HG03280 (cell line): ENCODE data around the gene DHX40.
"Not testable (repeated sequence)": the region's sequence is repeated elsewhere in the genome, so short reads cannot be mapped to it uniquely, and the experiment has no call there.

Experiments
- ATAC-seq: cut with Tn5 transposase; IDR thresholded peaks from one replicate; pipeline ENCODE4 v1.9.1; 2021; ENCODE audit warnings: mild to moderate bottlenecking, moderate library complexity; ENCODE audit not compliant: unreplicated experiment

DHX40 gene

DNA sequence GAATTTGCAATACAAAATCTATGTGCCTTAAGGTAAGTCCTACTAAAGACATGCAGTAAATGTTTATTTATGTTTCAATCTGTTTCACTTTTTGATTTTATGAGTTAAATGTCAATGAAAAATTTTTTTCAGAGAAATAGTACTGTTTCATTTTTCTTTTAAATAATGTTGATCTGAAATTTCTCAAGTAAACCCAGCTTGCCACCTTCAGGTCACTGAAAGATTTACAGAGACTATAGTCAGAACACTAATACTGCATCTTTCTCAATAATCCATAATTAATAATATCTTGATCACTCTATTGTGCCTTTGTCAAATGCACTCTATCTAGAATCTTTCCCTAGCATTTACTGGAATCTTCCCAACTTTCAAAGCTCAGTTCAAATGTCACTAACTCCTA lies 6.5 kb upstream of the DHX40 start:
- no peak for ATAC-seq

DNA sequence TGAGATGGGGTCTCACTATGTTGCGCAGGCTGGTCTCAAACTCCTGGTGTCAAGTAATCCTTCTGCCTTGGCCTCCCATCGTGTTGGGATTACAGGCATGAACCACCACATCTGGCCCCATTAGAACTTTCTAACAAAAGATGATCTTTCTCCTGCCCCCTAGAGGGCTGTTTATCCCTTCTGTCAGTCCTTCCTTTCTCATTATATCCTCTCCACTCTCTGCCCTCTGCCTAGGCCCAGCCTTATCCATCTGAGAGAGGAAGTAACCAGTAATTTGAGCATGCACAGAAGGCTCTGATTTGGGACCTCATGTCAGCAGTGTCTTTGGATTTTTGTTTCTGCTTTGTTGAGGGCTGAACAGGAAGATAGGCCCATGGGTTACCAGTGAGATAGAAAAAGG lies 4.4 kb upstream of the DHX40 start:
- ATAC-seq = no peak

DNA sequence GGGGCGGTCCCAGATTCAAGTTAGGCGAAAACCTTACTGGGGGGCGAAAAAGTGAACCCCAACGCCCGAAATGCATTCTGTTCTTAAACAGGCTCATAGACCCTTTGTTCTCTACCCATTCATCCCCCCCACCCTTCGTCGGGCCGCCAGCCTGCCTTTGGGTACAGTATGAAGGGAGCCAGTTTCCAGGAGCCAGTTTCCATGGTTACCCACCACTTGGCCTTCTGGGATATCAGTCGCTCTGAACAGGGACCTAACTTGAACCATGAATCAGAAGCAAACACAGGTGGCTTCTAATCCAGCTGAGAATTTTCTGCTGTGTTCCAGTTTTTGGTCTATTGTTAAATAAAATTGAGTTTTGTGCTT lies 532 bp downstream of the DHX40 start:
- peak; percentile 50 for ATAC-seq

DNA sequence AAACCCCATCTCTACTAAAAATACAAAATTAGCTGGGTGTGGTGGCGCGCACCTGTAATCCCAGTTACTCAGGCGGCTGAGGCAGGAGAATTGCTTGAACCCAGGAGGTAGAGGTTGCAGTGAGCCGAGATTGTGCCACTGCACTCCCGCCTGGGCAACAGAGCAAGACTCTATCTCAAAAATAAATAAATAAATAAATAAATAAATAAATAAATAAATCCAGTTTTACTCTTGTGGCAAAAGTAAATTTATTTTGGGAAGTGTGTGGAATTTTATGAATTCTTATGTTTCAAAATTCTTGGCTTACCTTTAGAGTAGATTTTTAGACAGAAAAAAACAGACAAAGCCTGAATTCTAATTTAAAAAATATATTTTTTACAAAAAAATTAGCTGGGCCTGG lies 3.7 kb downstream of the DHX40 start:
- ATAC-seq = not testable (repeated sequence)

DNA sequence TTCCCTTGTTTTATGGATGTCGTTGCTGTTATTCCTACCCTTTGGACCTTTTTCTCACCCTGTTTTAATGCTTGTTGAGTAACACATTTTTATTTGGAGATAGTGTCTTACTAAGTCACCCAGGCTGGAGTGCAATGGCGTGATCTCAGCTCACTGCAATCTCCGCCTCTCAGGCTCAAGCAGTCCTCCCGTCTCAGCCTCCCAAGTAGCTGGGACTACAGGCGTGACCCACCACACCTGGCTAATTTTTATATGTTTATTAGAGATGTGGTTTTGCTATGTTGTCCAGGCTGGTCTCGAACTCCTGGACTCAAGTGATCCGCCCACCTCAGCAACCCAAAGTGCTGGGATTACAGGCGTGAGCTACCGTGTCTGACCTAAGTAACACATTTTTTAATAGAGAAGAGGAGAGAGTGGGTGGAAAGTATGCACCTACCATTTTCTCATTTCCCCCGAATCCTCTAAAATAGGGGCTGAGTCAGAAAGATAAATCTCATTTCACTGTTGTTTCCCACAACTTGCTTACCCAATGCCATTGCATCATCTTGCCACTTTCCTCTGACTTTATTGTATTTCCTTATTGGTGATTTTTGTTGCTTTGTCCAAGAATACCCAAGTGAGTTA lies 7.0 kb downstream of the DHX40 start:
- no peak for ATAC-seq

DNA sequence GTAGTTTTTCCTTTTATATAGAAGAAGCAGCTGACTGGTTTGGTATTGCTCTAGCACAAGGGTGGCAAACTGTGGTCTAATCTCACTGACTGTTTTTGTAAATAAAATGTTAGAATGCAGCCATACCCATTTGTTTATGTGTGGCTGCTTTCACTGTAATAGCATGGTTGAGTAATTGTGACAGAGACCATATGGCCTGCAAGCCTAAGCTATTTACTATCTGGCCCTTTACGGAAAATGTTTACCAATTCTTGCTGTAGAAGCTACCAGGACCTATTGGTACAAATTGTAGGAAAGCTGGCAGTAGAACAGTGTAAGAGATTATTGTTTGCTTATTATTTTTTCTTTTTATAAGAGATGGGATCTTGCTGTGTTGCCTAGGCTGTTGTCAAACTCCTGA lies 18.8 kb downstream of the DHX40 start:
- ATAC-seq = not testable (repeated sequence)

DNA sequence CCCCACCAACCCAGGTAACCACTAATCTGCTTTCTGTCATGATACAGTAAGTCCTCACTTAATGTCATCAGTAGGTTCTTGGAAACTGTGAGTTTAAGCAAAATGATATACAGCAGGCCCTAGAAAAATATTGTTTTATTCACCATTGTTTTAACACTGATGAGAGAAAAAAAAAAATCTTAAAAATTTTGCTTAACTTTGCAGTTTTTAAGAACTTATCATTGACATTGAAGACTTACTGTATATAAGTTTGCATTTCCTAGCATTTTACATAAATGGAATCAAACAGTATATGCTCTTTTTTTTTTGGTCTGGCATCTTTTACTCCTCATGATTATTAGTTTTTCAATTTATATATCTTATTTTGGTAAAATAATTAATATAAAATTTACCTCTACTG lies 34.8 kb downstream of the DHX40 start:
- no peak for ATAC-seq

DNA sequence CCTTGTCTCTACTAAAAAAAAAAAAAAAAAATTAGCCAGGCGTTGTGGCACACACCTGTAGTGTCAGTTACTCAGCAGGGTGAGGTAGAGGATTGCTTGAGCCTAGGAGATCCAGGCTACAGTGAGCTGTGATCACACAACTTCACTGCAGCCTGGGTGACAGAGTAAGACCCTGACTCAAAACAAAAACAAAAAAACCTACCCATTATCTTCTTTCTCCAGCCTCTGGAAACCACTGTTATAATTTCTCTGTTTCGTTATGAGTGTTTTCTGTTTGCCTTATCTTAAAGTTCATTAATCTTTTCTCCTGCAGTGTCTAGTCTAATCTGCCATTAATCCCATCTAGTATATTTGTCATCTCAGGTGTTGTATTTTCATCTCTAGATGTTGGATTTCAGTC lies 35.7 kb downstream of the DHX40 start:
- ATAC-seq = peak; percentile 62

DNA sequence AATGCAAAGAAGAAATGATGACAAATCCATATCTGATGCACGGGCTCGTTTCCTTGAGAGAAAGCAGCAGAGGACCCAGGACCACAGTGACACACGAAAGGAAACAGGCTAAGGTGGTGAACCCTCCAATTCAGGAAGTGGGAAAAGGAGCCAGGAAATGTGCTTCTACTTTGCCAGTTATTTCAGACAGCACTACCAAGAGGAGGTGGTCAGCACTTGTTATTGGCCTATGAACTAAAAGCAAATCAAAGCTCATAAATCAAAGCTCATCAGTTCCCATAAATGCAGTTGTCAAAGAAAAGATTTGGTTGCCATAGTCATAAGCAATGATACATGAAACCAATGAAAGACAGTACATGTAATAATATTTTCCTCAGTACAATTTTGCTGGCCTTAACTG lies 41.7 kb downstream of the DHX40 start:
- no peak for ATAC-seq

DNA sequence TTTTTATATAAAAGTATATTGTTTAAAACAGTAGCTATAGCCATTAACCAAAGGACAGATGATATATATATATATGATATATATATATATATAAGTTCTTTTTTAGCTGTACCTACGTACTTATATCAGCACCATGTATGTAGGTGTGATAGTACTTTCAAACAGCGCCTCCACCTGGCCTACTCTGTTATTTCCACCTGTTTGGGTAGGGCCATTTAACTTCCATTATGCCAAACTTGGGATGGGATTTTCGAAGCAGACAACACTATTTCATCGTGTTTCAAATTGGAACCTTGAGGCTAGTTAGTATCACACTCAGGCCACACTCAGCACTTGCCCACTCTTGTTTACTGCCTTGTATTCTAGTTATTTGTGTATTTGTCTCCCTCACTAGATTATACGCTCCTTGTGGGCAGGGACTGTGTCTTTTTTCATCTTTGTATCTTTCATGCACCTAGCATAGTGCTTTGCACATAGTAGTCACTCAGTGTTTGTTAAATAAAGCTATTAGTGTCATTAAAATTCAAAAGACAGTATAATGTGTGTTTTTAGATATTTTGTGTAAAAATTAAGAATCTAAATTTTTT lies 42.5 kb downstream of the DHX40 start:
- no peak for ATAC-seq

DNA sequence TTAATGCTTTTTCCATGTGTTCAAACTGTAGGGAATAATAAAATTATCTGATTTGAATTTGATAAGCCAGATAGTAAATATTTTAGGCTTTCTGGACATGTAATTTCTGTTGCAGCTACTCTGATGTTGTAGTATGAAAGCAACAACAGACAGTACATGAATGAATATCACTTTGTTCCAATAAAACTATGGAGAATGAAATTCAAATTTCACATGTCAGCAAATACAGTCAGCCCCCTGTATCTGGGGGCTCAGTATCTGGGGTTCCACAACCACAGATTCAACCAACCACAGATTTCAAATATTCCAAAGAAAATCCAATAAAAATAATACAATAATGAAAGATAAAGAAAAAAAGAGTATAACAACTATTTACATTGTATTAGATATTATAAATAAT lies 46.1 kb downstream of the DHX40 start:
- ATAC-seq = no peak

DNA sequence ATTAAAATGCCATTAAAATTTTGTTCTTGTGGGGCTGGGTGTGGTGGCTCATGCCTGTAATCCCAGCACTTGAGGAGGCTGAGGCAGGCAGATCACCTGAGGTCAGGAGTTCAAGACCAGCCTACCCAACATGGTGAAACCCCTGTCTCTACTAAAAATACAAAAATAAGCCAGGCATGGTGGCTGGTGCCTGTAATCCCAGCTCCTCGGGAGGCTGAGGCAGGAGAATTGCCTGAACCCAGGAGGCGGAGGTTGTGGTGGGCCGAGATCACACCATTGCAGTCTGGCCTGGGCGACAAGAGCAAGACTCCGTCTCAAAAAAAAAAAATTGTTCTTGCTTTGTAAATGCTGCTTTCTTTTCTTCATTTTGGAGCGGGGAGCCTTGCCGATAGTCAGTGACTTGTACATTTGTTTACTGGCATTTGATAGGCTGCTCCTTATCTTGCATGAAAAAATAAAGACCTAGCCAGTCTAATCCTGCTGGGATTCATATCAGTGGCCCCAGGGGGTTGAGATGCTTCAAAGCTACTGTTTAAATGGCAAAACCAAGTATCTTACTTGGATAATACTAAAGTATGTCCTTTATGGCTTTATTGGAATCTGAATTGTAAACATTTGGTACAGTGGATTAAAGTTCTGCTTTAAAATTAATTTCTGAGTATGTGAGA lies 51.0 kb downstream of the DHX40 start:
- no peak for ATAC-seq

DNA sequence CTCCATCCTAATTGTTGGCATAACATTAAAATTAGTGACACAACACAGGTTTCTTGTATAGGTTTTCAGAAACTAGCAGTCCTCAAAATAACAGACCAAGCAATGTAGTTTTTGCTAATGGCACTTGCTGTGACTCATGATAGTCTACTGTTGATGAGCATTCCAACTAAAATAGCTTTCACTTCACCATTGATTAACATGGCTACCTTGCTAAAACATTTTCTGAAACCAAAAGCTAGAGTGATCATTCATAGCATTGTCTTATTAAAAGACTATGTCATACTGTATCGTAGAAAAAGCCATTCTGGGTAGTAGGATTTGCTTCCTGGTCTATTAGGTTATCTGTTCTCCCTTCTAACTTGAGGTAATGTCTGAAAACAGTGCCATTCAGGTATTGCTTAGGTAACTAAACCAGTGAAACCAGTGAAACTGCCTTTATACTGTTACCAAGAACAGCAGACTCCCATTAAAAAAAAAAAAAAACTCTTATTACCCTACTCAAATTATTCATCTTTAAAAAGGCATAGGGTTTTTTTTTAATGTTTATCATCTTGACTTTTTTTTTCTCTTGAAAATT lies 51.8 kb downstream of the DHX40 start:
- ATAC-seq = no peak

DNA sequence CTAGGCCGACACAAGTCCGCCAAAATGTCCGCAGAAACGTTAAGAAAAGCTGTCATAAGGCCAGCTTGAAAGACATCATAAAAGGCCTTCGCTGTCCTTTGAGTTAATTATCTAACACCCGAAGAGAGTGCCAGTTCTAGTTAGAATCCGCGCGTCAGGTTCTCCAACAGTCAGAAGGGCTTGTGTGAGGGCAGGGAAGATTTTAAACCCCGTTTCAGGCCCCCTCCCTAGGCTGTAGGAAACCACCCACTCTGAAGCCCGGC lies 53.6 kb downstream of the DHX40 start:
- no peak for ATAC-seq

DNA sequence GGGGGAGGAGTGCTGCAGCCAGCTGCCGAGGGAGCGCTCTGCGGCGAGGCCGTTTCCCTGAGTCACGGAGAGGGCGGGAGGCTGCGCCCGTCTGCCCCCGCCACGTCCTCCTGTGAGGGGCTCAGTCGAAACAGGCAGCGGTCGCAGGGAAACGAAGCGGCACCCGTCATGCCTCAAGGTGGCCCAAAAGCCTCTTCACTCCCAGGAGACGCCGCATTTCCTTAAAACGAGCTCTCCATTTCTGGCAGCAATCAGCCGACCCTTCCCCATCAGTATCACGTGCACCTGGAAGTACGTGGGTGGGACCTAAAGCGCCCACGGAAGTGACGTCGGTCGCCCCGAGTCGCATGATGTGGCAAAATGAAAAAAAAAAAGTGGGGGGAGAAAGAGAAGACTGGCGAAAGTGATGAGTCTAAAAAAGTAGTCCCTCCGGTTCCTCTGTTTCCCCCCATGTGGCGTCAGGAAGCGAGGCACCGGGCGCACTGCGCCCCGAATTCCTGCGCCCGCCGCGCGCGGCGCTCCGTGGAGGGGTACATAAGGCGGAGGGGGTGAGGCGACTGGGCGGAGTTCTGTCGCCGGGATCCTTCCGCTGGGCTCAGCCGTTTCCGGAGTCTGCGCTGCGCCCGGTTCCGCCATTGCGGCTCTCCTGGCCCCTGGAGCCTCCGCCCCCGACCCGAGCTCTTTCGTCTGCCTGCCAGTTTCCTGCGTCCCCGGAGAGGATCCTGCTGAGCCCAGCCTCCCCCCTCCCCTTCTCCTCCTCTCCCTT lies 54.1 kb downstream of the DHX40 start, which contains the start of gene CLTC:
CLTC (plus strand) TSS at position 598 of the 766 bp plus-strand sequence. CDS start 237 bp downstream, outside the sequence.
- peak; percentile 79 for ATAC-seq

DNA sequence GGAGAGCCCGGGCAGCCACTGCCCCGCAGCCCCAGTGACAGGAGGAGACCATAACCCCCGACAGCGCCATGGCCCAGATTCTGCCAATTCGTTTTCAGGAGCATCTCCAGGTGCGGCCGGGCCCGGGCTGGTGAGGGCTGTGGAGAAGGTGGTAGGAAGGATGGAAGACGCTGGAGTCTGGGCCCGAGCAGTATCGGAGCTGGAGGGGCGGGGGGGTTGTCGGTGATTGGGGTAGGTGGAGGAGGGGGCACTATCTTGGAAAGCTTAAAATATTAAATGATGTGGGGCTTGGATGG lies 54.6 kb downstream of the DHX40 start:
- ATAC-seq = no peak

DNA sequence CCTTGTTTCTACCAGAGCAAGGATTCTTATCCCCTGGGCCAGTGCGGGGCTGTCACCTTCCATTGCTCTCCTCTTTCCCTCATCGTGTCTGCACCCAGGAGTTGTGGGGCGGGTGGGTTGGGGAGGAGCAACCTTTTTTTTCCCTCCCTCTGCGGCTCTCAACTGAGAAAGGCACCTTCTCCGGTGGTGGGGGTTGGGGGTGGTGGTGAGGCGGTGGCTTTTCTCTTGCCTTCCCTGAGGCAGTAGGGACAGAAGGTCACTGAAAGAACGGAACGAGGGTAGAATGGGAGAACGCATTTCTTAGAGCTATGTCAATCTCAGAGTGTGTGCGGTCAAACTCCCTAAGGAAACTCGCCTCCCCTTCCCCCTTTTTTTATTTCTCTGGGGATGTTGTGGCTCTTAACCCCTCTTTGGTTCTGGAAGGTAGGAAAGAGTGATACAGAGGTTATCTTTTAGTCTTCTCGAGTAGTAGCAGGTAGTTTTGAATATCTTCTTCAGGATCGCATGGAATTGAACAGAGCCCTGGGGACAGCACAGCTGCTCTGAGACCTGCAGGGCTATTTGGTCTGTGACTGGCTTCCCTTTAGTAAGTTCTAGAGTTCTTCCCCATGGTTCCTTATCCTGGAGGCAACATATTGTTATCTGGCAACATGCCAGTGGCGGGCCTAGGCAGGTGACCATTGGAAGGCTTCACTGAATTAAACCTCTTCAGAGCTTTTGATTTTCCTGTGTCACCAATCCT lies 55.3 kb downstream of the DHX40 start:
- no peak for ATAC-seq

DNA sequence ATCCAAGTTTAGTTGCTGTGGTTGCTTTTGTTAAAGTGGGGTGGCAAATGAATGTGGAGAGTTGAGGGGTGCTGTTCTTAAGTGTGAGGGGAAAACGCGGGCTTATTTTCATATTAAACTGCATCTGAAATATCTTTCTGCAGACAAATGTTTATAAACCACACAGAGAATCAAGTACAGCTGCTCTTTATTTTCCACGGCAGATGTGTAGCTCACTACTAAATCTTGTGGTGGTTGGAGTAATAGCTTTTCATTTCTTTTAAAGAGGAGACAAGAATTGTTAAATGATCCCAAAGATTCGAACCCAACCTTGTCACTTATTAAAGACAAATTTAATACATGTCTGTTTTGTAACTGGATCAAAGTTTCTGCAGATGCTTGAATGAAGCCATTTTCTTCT lies 56.4 kb downstream of the DHX40 start:
- no peak for ATAC-seq

DNA sequence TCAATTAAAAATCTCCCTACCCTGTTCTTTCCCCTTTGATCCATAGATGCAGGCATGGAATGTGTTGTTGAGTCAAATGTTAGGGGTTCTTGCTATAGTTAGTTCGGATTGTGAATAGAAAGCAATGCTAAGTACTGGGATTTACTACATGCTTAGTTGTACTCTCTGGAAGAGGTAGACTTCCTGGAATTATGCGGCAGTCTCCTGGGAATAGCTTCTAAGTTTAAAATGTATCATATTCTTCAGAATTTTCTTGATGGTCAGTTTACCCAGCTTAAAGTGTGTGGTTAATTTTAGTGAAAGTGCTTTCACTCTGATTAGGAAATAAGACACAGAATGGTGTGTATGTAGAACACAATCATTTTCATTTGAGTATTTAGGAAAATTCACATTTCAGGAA lies 57.7 kb downstream of the DHX40 start:
- no peak for ATAC-seq

DNA sequence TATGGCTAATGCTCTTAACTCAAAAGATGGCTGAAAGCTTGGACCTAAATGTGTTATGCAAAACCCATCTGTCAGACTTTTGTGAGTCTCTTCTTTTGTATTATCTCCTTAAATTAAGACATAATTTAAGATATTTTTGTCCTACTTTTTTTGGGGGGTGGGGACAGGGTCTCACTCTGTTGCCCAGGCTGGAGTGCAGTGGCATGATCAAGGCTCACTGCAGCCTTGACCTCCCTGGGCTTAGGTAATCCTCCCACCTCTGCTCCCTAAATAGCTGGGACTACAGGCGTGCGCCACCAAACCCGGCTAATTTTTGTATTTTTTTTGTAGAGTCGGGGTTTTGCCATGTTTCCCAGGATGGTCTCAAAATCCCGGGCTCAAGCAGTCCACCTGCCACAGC lies 61.3 kb downstream of the DHX40 start:
- no peak for ATAC-seq

DNA sequence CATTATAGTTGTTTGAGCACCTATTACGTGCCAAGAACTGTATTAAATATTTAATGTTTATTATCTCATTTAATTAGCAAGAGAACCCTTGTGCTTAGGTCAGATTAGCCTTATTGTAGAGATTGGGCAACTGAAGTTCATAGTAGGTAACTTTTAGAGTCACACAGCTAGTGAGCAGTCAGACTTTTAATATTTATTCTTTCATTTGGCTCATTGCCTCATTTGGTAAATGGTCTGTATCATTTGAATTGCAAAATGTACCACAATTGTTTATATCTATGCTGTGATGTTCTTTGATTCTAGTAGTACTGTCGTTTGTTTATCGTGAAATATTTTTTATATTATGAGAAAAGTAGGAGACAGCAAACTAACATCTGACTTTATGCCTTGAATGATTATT lies 61.9 kb downstream of the DHX40 start:
- ATAC-seq = no peak
